KBM-7 (cell line): ENCODE results near the gene STARD13.

Experiments used
- DNase-seq: peaks from one replicate; pipeline ENCODE4 v3.0.0-alpha.2; 2015
- in situ Hi-C: fragments of 300-500 bp; cut with MboI; formaldehyde crosslinking; loops from 2 replicates; pipeline ENCODE4 v1.14.3; 2020; ENCODE audit warnings: low sequenced_read_pairs, low pct_unique_long_range_greater_than_20kb, mixed read lengths

Gene STARD13

DNA sequence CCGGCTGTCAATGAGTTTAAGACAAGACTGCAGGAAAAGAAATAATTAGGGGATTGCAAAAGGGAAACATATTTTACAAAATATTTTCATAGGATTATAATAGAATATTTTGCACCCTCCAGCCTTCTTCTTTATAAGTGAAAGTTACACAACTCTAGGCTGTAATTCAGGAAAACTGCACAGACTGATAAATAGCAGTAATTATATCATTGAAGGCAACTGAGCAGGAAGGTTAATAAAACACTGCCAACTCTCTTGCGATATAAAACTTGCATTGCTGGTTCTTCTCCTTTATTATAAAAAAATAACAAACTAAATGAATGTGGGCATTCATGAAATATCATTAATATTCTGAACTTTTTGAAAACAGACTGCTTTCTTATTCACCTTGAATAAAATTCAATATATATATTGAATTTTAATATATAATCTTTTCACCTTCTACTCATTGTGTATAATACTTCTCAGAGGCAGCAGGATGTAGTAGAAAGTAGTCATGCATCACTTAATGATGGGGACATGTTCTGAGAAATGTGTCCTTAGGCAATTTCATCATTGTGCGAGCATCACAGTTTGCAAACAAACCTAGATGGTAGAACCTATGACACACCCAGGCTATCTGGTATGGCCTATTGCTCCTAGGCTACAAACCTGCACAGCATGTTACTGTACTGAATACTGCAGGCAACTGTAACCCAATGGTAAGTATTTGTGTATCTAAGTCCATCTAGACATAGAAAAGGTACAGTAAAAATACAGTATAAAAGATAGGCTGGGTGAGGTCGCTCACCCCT lies 24.9 kb upstream of the STARD13 start:
- in situ Hi-C loops: no loop called here
- DNase-seq: no peak

GRCh38 chr13:33308863-33309262 lies 23.3 kb upstream of the STARD13 start:
- in situ Hi-C loops: no loop called here
- no peak for DNase-seq

DNA sequence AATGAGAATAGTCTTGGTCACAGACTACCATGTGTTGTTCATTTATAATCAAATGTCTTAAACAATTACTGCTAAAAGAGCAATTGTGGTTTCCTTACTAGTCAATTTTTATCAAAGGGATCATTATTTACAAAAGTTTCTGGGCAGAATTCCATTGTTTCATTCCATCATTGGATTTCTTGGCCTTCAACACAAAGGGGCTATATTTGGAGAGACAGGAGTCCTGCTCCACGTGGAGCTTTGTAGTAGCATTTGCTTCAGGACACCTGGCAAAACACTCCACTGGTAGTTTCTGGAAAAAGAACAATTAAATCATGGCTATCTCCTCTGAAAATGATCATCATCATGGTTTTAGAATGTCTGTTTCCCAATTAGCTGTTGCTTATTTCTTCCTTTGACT lies 22.3 kb upstream of the STARD13 start:
- in situ Hi-C loops: no loop called here
- no peak for DNase-seq

DNA sequence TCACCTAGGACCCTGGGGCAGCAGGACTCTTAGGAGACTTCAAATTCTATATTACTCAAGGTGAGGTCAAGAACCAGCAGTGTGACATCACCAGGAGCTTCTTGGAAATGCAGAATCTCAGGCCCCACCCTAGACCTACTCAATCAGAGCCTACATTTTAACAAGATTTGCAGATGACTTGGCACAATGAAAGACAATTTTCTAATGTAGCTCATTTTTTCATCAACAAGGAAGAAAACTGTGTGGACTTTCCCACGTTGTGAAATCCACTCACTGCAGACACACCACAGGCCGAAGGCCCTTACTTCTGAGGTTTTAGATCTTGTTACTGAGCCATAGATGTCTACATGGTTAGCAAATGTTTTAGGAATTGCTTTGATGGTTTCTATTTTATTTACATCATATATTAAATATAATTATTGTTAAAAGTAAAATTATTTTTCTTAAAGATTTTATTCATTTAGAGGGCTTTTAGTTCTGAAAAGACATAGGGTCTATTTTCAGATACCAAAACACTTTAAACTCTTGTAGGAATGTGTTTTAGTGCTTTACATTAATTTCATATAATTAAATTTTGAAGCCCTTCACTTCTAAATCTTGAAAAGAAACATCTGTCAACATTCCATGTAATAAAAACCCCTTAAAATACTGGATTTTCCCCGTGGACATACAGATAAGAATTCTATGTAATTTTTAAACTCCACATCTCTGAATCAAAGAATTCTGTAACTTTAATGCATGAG lies 18.5 kb upstream of the STARD13 start:
- DNase-seq: no peak
- in situ Hi-C loops: no loop called here

GRCh38 chr13:33299626-33300025 lies 14.1 kb upstream of the STARD13 start:
- in situ Hi-C loops: no loop called here
- no peak for DNase-seq

DNA sequence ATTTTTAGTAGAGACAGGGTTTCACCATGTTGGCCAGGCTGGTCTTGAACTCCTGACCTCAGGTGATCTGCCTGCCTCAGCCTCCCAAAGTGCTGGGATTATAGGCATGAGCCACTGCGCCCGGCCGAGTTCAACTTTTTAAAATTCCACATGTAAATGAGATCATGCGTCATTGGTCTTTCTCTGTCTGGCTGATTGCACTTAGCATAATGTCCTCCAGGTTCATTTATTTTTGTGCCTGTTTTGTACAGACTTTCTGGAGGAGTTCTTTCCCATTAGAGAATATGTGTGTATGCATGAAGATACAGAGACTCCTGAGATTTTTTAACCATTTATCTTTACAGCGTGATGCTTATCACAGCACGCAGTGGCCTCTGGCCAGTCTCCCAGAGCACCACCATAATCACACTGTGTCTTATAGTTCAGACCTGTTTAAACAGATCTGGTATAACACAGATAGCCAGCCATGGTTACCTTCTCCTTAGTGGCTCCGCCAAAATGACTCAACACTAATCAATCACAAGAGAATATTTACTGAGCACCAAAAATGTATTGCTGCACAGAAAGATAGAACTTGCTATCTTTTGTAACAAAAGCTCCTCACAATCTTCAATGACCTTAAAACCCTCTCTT lies 11.4 kb upstream of the STARD13 start:
- in situ Hi-C loops: no loop called here
- DNase-seq: no peak

DNA sequence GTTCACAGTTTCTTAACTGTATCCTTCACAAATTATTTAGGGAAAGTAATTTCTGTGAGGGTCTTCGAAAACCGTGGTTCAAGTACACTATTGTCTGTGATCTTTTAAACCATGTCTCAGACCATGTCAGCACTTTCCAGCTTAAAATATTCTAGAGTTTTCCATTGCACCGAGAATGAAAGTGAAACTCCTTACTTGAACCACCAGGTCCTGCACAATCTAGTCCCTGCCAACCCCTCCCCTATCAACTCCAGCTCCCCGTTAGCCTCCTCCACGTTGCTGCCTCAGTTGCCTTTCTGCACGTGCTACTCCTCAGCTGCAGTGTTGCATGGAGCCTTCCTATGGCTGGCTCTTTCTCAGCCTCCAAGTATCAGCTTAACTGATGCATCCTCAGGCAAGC lies 7.2 kb upstream of the STARD13 start:
- DNase-seq: no peak
- in situ Hi-C loops: no loop called here

DNA sequence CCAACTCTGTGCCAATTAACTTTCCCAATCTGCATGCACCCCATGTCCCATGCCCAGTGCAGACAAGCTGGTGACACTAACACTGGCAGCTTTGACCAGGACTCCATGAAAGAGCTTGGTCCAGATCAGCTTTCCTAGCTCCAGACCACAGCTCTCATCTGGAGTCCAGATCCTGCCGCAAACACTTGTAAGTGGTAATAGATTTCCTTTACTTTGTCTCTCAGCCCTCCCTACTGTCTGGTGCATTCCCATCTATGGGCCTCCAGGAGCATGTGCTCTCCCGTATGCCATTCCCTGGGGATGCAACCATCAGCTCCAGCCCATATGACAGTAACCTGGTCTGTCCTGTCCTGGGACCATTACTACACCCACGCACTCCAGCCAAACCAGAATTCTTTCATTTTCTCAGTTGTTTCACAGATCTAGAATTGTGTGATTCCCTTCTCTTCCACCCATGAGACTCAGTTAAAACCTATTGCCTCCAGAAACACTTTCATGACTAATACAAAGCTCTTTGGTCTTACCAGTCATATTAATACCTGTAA lies 4.9 kb upstream of the STARD13 start:
- DNase-seq: no peak
- in situ Hi-C loops: no loop called here

- in situ Hi-C loops: no loop called here
- no peak for DNase-seq
Observed at GRCh38 chr13:33289966-33290365, 4.4 kb upstream of the STARD13 start.

DNA sequence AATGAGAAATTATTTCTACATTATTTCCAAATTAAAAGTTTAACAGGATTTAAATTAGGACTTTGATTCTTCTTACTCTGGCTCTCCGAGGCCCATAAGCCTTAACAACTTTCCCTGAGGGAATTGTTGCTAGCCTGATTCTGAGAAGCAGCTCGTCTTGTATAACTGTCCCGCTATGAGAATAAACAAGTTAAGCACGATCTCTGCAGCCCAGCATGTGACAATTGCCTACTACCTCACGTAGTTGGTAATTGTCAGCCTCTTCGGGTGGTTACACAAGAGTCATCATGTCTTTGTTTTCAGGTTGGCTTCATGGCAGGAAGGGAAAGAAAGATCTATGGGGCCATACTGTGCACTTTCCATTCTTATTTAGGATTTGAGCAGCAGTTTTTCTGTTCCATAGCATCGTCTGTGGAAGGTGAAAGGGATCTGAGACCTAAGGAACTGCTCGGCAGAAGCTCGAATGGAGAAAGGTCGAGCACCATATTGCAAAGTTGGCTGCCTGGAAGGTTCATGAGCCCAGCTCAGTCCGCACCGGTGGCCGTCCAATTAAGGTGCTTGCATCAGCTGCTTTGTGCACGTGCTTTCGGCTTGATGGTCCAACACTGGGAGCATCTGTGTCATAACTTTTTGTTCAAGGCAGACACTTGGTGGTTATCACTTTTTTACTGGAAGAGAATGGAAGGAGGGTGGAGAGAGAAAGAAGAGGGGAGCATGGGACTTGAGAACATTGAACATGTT lies 1.8 kb upstream of the STARD13 start:
- DNase-seq: no peak
- in situ Hi-C loops: no loop called here

GRCh38 chr13:33286128-33286527 lies 573 bp upstream of the STARD13 start:
- no peak for DNase-seq
- in situ Hi-C loops: no loop called here

DNA sequence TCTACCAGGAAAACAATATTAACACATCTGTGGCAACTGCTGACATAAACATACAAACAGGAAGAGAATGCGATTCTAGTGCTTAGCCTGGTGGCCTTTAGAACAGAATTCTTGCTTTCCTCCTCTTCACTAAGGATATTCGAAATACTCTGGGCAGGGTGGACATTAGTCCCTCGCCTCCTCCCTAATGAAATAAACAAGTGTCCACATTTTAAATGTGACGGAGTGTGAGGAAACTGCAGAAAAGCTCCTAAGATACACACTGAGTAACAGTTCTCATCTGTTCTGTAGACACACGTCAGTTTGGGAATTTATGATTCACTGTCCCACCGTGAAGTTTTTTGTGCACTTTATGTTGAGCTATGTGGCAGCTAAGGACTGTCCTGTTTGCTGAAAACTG lies 639 bp downstream of the STARD13 start:
- no peak for DNase-seq
- in situ Hi-C loops: no loop called here

DNA sequence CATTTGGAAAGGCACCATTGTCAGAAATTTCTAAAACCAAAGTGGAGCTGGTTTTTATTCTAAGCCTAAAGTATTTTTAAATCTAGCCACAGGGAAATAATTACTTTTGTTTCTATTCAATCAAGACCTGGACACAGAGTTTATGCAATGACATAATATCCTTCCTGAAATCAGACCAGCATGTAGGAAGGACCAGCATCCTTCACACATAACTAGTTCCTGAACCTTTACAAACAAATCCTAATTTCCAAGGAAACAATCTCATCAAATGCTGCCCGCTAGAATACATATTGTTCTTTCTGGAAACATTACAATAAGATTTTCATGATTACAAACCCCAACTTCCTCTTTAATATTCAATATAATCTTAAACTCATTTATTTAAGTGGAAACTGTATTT lies 1.5 kb downstream of the STARD13 start:
- in situ Hi-C loops: no loop called here
- DNase-seq: peak; percentile 4

DNA sequence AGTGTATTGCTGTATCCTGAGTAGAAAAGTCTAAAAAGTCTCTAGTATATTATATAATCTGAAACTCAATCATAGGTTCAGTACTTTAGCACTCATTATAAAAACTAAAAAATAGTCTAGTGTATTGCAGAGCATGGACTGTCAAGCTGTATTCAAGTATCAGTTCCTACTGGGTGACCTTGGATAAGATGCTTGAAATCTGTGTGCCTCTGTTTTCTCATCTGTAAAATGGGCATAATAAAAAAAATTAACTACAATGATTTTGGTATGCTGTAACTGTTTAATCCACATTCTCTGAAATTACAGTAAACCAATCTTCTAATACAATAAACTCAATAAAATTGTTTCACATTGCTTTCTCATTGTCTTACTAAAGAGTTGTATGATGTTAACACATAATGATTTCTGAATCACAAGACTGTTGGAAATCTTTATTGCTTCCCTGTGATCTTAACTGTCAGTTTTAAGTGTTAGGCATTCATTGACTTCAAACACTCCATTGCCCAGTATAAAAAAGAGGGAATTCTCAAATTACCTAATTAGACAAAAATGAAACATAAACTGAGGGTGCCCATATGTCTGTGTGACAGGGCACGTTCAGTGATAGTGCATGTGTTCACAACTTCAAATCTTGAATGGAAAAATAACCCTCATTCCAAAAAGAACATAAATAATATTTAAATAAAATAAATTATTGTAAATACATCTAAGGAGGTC lies 2.2 kb downstream of the STARD13 start:
- no peak for DNase-seq
- in situ Hi-C loops: no loop called here

DNA sequence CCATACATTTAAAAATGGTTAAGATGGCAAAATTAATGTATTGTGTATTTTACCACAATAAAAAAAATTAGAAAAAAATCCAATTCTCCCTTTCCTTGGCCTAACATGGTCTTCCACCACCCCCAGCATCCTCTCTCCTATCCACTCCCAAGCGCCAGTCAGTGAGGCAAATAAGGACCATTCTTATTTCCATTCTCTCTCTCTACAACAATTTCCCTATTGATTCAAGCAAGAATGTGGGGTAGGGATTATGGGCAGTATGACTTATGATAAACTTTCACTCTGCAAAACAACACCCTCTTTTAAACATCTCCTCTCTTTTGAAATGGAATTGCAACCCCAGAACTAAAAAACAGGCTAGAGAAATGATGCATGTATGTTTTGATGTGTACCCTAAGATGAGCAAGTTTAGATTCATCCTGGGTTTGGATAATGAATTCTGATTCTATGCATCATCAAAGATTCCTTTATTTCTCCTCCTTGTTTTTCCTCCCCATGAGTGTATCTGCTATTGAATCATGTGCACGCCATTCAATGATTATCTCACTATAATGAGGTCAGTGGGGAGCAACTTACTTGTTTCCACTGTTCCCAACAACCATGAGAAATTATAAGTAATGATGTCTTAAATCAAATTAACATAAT lies 3.5 kb downstream of the STARD13 start:
- in situ Hi-C loops: no loop called here
- DNase-seq: no peak

- DNase-seq: no peak
- in situ Hi-C loops: no loop called here
Observed at GRCh38 chr13:33280923-33281322, 4.6 kb downstream of the STARD13 start.

DNA sequence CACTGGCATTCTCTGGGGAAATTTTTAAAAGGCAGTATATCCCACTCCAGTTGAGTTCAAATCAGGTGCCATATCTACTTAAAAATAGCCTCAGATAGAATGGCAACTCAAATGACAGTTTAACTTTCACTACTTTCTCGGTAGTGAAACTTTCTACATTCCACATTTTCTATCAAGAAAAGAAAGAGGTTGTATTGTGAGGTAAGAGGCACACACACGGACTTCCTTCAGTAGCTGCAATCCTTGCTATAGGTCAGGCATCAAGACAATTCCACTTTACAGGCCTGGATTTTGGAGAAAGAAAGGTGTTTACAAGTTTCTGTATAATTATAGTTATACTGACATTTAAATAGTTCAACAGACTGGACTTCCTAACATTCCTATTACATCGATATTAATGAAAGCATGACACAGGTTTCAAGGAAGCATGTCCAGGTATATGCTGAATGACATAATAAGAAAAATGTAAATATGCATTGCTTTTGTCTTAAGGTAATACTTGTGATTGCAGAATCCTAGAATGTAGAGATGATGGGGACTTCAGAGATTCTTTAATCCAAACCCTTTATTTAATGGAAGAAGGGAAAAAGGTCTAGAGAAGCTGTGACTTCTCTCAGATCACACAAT lies 5.2 kb downstream of the STARD13 start:
- in situ Hi-C loops: no loop called here
- no peak for DNase-seq
